Activated T-helper 1 cell treated with anti-CD3 and anti-CD28 coated beads, Interleukin-12 subunit alpha, Interleukin-12 subunit beta, Interleukin-2, Interleukin-4 antibody, amounts not matched to agents 30 ng/mL and 10 ng/mL and 1 ng/mL, durations not matched to agents 14 hours and 24 hours and 36 hours (primary cell): ENCODE data around the gene KRTAP10-6. TPM values are rescaled to one million over a fixed set of nuclear protein-coding genes. Genes with fewer than 3 reads are reported as not detected.
"Not testable (repeated sequence)": the region's sequence is repeated elsewhere in the genome, so short reads cannot be mapped to it uniquely, and the experiment has no call there.

Experiments used
- DNase-seq: peaks from one replicate; pipeline ENCODE4 v3.0.0; 2021; ENCODE audit warnings: low spot score
- H3K27ac Mint-ChIP-seq: one replicate; pipeline ENCODE4 v1.8.0; 2021; ENCODE audit warnings: mild to moderate bottlenecking, mixed read lengths
- H3K27me3 Mint-ChIP-seq: one replicate; pipeline ENCODE4 v1.8.0; 2022; ENCODE audit warnings: mild to moderate bottlenecking, moderate library complexity, mixed read lengths; ENCODE audit not compliant: insufficient read depth
- H3K36me3 Mint-ChIP-seq: one replicate; pipeline ENCODE4 v1.8.0; 2021; ENCODE audit warnings: low read depth, mixed read lengths
- H3K4me1 Mint-ChIP-seq: one replicate; pipeline ENCODE4 v1.8.0; 2021; ENCODE audit warnings: low read depth, mixed read lengths
- H3K4me3 Mint-ChIP-seq: one replicate; pipeline ENCODE4 v1.8.0; 2021; ENCODE audit warnings: mild to moderate bottlenecking, moderate library complexity, mixed read lengths
- H3K9me3 Mint-ChIP-seq: one replicate; pipeline ENCODE4 v1.8.0; 2021; ENCODE audit warnings: mixed read lengths
- intact Hi-C: fragments of 100-400 bp; cut with micrococcal nuclease; formaldehyde crosslinking; loops from one replicate; pipeline ENCODE4 v1.15.1; 2024
- total RNA-seq: library from RNA; stranded (reverse); gene quantifications from 2 replicates; pipeline ENCODE4 v1.2.3, GENCODE V29; 2022

The KRTAP10-6 gene
- not detected in 2 replicates for total RNA-seq

DNA sequence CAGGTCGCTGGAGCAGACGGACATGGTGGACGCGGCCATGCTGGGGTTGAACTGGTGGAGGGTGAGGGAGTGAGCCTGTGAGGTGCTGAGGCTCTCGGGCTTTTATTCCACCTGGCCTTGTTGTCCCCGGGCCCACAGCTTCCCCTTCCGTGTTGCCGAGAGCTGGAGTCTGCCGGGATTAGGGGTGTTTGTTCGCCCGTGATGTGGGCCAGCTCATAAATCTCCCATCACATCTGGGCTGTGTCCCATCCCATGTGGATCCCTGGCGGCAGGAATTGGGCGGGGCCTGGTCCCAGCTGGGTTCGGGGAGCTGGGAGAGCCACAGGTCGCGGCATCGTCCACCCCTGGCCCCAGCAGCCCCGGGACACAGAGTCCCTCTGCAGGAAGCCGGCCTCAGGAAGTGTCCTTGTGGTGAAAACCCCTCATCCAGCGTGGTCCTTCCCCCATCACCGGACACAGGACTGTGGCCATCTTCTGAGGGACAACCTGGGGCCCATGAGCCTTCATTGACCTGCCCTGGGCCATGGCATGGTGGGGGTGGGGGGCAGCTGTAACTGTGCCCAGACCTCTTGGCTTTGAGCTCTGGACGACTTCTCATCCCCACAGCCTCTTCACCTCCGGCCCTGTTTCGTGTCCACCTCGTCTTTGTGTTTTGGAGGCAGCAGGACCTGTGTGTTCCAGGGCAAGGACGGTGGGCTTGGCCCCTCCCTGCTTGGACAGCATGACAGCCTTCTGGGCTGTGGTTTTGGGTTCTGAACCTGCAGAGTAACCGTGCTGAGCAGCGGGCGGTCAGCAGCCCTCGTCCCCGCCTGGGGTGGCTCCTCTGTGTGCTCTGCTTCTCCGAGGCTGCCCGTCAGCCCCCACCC, at the start of gene KRTAP10-6:
KRTAP10-6 (minus strand) TSS at position 60 of the 866 bp plus-strand sequence; CDS start at position 39, 21 bp downstream.
- no peaks in the 10 kb centered on the region for H3K9me3 Mint-ChIP-seq
- no peak within 1 kb of the TSS for H3K4me3 Mint-ChIP-seq
- DNase-seq: no peak
- intact Hi-C loops: no loop called here
- H3K27ac Mint-ChIP-seq: no peak within 1 kb of the TSS
- H3K36me3 Mint-ChIP-seq: no peaks in the 10 kb centered on the region
- H3K4me1 Mint-ChIP-seq: peaks cover 5% of the 10 kb centered on the region
- H3K27me3 Mint-ChIP-seq: peaks cover 8% of the 10 kb centered on the region

DNA sequence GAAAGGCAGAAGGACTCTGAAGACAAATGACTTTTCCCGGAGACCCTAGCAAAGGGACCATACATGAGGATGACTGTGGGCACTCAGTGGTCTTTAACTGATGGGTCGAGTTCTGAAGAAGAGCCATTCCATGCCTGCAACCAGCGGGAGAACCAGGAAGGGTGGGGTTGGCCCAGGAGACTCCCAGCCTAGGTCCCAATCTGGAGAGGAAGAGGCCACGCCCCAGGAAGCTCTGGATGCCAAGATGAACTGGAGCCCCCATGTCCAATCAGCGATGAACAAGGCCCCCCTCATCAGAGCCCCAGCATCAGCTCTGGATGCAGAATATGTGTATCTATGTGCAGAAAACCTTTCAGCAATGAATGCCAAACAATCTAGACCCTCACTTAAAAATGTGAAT, 48.5 kb upstream of the KRTAP10-6 start:
- Mint-ChIP-seq H3K27me3 (peaks cover 2% of the 10 kb centered on the region), H3K4me3 (no peak overlapping the region), H3K27ac (no peak overlapping the region), H3K4me1 (no peaks in the 10 kb centered on the region), H3K36me3 (peaks cover 3% of the 10 kb centered on the region), H3K9me3 (peaks cover 52% of the 10 kb centered on the region)
- intact Hi-C loops: no loop called here
- no peak for DNase-seq

DNA sequence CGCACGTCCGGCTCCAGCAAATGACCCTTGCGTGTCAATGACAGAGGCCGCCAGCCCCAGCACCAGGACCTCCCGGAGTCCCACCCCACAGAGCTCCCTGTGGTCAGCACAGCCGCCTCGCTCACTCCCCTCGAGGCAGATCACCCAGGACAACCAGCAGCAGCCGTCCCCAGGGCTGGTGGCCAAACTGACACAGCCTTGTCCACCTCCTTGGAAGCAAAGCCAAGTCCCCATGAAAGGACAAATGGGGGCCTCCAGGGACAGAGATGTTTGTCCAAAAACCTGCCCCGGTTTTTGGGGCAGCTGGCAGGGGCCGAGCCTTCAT, 47.0 kb upstream of the KRTAP10-6 start:
- peaks cover 3% of the 10 kb centered on the region for H3K36me3 Mint-ChIP-seq
- H3K4me3 Mint-ChIP-seq: no peak overlapping the region
- no peak overlapping the region for H3K27ac Mint-ChIP-seq
- peaks cover 48% of the 10 kb centered on the region for H3K9me3 Mint-ChIP-seq
- intact Hi-C loops: no loop called here
- H3K4me1 Mint-ChIP-seq: no peaks in the 10 kb centered on the region
- DNase-seq: no peak
- H3K27me3 Mint-ChIP-seq: peaks cover 7% of the 10 kb centered on the region

DNA sequence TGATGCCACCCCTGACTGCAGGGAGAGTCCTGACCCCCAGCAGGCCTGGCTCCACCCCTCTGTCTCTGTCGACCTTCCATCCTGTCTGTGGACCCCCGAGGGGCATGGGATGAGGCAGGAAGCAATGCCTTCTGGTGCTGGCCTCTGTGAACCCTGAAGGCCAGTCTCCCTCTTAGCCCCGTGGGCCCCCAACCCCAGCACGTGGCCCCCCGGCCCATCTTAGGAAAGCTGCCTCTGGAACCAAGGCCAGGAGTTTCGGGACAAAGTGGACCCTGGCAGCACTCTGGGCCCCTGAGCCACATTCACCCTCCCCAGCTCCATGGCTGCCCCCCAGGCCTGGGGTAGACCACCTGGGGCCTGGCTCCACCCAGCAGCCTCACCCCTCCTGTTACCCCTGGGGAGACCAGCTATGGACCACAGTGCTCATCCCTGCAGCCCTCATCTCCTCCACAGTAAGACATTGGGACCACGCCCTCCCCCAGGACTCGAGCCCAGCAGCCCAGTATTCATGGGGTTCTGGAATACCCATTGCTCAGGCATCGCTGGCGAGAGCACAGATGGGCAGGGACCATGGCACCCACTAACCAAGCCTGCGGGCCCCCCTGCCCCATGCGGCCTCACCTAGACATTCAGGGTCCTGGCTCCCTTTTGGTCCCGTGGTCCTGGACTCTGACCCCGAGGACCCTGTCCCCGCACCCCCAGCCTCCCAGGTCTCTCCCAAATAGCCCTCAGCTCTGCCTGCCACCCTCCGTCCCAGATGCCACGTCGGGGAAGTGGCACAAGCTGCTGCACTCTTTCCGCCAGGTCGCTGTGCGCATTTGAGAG, 46.4 kb upstream of the KRTAP10-6 start:
- H3K36me3 Mint-ChIP-seq, H3K4me3 Mint-ChIP-seq, intact Hi-C loops, H3K4me1 Mint-ChIP-seq, H3K27ac Mint-ChIP-seq, DNase-seq: not testable (repeated sequence)
- Mint-ChIP-seq H3K9me3 (peaks cover 46% of the 10 kb centered on the region), H3K27me3 (peaks cover 11% of the 10 kb centered on the region)

GRCh38 chr21:44637851-44638348, 45.6 kb upstream of the KRTAP10-6 start:
- H3K36me3 Mint-ChIP-seq, H3K27ac Mint-ChIP-seq, intact Hi-C loops, H3K4me3 Mint-ChIP-seq, DNase-seq, H3K4me1 Mint-ChIP-seq: not testable (repeated sequence)
- Mint-ChIP-seq H3K27me3 (peaks cover 13% of the 10 kb centered on the region), H3K9me3 (peaks cover 46% of the 10 kb centered on the region)

DNA sequence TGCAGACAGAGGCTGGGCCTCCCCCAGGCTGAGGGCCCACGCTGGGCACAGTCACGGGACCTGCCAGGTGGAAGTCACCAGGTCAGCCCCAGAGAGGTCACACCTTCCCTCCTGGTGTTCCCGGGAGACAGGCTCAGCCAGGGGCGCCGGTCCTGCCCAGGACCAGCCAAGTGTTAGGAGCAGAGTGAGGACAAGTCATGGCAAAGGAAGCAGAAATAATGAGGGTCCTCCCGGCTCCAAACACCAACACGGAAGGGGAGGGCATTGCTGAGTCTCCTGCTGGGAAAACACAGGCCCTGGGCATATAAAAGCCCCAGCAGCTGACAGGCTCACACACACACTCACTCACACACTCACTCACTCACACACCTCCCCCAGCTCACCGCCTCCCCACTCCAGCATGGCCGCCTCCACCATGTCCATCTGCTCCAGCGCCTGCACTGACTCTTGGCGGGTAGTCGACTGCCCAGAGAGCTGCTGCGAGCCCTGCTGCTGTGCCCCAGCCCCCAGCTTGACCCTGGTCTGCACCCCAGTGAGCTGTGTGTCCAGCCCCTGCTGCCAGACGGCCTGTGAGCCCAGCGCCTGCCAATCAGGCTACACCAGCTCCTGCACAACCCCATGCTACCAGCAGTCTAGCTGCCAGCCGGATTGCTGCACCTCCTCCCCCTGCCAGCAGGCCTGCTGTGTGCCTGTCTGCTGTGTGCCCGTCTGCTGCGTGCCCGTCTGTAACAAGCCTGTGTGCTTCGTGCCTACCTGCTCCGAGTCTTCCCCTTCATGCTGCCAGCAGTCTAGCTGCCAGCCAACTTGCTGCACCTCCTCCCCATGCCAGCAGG, 44.9 kb upstream of the KRTAP10-6 start, which contains the start of gene KRTAP10-10:
KRTAP10-10 (plus strand) TSS at position 339 of the 833 bp plus-strand sequence; CDS start at position 401, 62 bp downstream.
- H3K9me3 Mint-ChIP-seq: peaks cover 45% of the 10 kb centered on the region
- peaks cover 3% of the 10 kb centered on the region for H3K36me3 Mint-ChIP-seq
- intact Hi-C loops: no loop called here
- no peak within 1 kb of the TSS for H3K27ac Mint-ChIP-seq
- no peak within 1 kb of the TSS for H3K4me3 Mint-ChIP-seq
- no peak for DNase-seq
- no peaks in the 10 kb centered on the region for H3K4me1 Mint-ChIP-seq
- peaks cover 13% of the 10 kb centered on the region for H3K27me3 Mint-ChIP-seq

- H3K27me3 Mint-ChIP-seq: peaks cover 14% of the 10 kb centered on the region
- no peak for DNase-seq
- no peak overlapping the region for H3K4me3 Mint-ChIP-seq
- peaks cover 45% of the 10 kb centered on the region for H3K9me3 Mint-ChIP-seq
- no peaks in the 10 kb centered on the region for H3K4me1 Mint-ChIP-seq
- no peak overlapping the region for H3K27ac Mint-ChIP-seq
- H3K36me3 Mint-ChIP-seq: peaks cover 6% of the 10 kb centered on the region
- intact Hi-C loops: no loop called here
These were observed 44.1 kb upstream of the KRTAP10-6 start for GRCh38 chr21:44636209-44637017.

DNA sequence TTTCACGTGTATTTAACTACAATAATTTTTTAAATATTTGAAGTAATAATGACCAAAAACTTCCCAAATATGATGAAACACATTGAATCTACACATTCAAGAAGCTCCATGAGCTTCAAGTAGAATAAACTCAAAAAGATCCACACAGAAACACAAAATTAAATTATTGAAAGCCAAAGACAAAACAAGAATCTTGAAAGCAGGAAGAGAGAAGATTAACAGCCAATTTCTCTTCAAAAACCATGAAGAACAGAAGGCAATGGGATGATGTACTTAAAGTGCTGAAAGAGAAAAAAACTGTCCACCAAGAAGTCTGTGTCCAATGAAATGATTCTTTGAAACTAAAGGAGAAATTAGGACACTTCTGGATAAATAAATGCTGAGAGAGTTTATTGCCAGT, 39.8 kb upstream of the KRTAP10-6 start:
- no peak for DNase-seq
- intact Hi-C loops: no loop called here
- Mint-ChIP-seq H3K4me1 (peaks cover 6% of the 10 kb centered on the region), H3K27ac (no peak overlapping the region), H3K27me3 (peaks cover 15% of the 10 kb centered on the region), H3K9me3 (peaks cover 45% of the 10 kb centered on the region), H3K4me3 (no peak overlapping the region), H3K36me3 (peaks cover 9% of the 10 kb centered on the region)

DNA sequence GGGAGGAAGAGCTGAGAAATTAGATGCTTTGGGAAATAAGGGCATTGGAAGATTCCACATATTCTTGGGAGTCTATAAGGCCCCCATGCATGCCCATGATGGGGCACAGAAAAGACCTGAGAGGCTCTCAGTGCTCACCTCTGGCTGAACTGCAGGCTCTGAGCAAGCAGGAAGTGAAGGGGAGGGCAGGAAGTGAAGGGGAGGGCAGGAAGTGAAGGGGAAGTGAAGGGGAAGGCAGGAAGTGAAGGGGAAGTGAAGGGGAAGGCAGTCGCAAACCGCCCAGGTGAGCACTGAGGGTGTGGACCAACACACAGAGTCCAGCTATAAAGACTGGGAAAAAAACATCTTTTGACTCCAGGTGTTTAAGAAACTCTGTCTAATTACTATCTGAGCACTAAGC, 38.1 kb upstream of the KRTAP10-6 start:
- no peak overlapping the region for H3K4me3 Mint-ChIP-seq
- intact Hi-C loops: no loop called here
- peaks cover 13% of the 10 kb centered on the region for H3K27me3 Mint-ChIP-seq
- no peak overlapping the region for H3K27ac Mint-ChIP-seq
- peaks cover 9% of the 10 kb centered on the region for H3K36me3 Mint-ChIP-seq
- H3K4me1 Mint-ChIP-seq: peaks cover 6% of the 10 kb centered on the region
- no peak for DNase-seq
- peaks cover 45% of the 10 kb centered on the region for H3K9me3 Mint-ChIP-seq

DNA sequence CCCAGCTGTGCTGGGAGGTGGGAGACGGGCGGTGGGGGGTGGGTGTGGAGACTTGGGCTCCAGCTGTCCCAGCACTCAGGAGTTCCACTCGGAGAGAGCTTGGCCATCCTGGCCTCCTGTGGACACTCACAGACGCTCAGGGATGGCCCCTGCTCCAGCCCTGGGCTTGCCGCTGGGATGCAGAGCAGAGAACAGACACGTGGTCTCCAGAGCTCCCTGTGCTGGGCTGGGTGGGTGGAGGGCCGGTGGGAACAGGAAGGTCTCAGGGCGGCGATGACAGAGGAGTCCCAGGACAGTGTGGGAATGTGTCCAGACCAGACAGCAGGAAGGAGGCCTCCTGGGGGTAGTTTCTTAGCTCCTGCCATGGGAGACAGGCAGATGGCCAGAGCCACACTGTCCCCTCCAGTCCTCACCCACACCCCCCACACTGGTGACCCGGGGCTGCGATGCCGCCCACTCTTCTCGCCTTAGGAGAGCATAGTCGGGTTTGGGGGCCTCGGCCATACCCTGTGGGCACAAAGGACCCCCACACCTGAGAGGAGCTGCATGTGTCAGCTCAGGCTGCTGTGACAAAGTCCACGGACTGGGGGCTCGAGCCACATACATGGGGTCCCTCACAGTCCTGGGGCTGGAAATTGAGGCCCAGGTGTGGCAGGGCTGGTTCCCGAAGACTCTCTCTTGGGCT, 36.5 kb upstream of the KRTAP10-6 start:
- peaks cover 52% of the 10 kb centered on the region for H3K9me3 Mint-ChIP-seq
- no peak overlapping the region for H3K4me3 Mint-ChIP-seq
- peaks cover 6% of the 10 kb centered on the region for H3K4me1 Mint-ChIP-seq

GRCh38 chr21:44627831-44628233, 35.5 kb upstream of the KRTAP10-6 start:
- H3K4me1 Mint-ChIP-seq, intact Hi-C loops, H3K27me3 Mint-ChIP-seq, DNase-seq, H3K4me3 Mint-ChIP-seq, H3K27ac Mint-ChIP-seq: not testable (repeated sequence)
- H3K36me3 Mint-ChIP-seq: peaks cover 11% of the 10 kb centered on the region
- H3K9me3 Mint-ChIP-seq: peaks cover 52% of the 10 kb centered on the region

More for the DNA sequence above, 36.5 kb upstream of the KRTAP10-6 start:
- Mint-ChIP-seq H3K27me3 (peaks cover 9% of the 10 kb centered on the region), H3K27ac (no peak overlapping the region), H3K36me3 (peaks cover 11% of the 10 kb centered on the region)
- intact Hi-C loops: no loop called here
- DNase-seq: no peak
